ENCODE results near the gene MTG2. TPM values are rescaled to one million over a fixed set of nuclear protein-coding genes. Genes with fewer than 3 reads are reported as not detected.

The MTG2 gene
- total and polyA plus RNA-seq, 2 of the 13 experiments (the other 11 are each of a cell fraction or from before 2014, with no cell fraction given), result 20.4 to 37.8 TPM

- TF ChIP-seq BATF2 (CRISPR knock-in tag; IDR thresholded peaks at IDR 0.05) (no peak), PCBP1 (IDR thresholded peaks at IDR 0.05; ENCODE audit: borderline replicate concordance, low read depth, low read length) (0 out of 2 replicates have a peak, but pooled peaks have one; percentile 81), PREB (CRISPR knock-in tag; IDR thresholded peaks at IDR 0.05) (no peak), ZNF225 (CRISPR knock-in tag; IDR thresholded peaks at IDR 0.05) (no peak), PAX8 (CRISPR knock-in tag; IDR thresholded peaks at IDR 0.05; ENCODE audit: borderline replicate concordance) (no peak), HDAC2 (CRISPR knock-in tag; IDR thresholded peaks at IDR 0.05) (no peak), NFKB2 (CRISPR knock-in tag; IDR thresholded peaks at IDR 0.05; ENCODE audit: borderline replicate concordance) (peak; percentile 29; the same call in 1 of the 2 replicates), NR2F2 (IDR thresholded peaks at IDR 0.05; ENCODE audit: borderline replicate concordance, low read depth) (no peak), SIX4 (CRISPR knock-in tag; IDR thresholded peaks at IDR 0.05) (peak; percentile 48; the same call in 1 of the 2 replicates), ZSCAN30 (CRISPR knock-in tag; IDR thresholded peaks at IDR 0.05) (no peak), RAD21 (CRISPR knock-in tag; IDR thresholded peaks at IDR 0.05) (peak; percentile 94), ZSCAN12 (CRISPR knock-in tag; IDR thresholded peaks at IDR 0.05) (no peak), NFYC (CRISPR knock-in tag; IDR thresholded peaks at IDR 0.05) (no peak), ZNF138 (CRISPR knock-in tag; IDR thresholded peaks at IDR 0.05; ENCODE audit: low read depth) (no peak), ZNF609 (CRISPR knock-in tag; IDR thresholded peaks at IDR 0.05; ENCODE audit: borderline replicate concordance) (no peak), ZNF44 (CRISPR knock-in tag; IDR thresholded peaks at IDR 0.05) (no peak), ZNF687 (CRISPR knock-in tag; IDR thresholded peaks at IDR 0.05) (peak; percentile 73), ZNF10 (CRISPR knock-in tag; IDR thresholded peaks at IDR 0.05; ENCODE audit: borderline replicate concordance, low read depth) (0 out of 2 replicates have a peak, but pooled peaks have one; percentile 56), NAIF1 (CRISPR knock-in tag; IDR thresholded peaks at IDR 0.05; ENCODE audit: borderline replicate concordance) (no peak)
Observed at GRCh38 chr20:62156592-62157386, 26.0 kb upstream of the MTG2 start (continued).

Data from HepG2 (cell line).